T-helper 2 cell (primary cell): ENCODE data around the gene RPL4.

Experiments used
- DNase-seq, 5 experiments: peaks; one replicate each; pipeline versions ENCODE4 v3.0.0 to v3.0.0-alpha.2; 2012 to 2022

RPL4 gene

GRCh38 chr15:66454143-66454542 is 50.5 kb downstream of the RPL4 start:
- no peak for DNase-seq

- DNase-seq = no peak
Measured at GRCh38 chr15:66452971-66453580, 51.6 kb downstream of the RPL4 start.

GRCh38 chr15:66452420-66452819 is 52.2 kb downstream of the RPL4 start:
- DNase-seq = no peak
